ENCODE data around the gene DDX20.

GRCh38 chr1:111793923-111794322 lies 38.2 kb downstream of the DDX20 start:
- TF ChIP-seq CTCF (IDR thresholded peaks at IDR 0.05; ENCODE audit: low read length) (no peak), EZH2 (IDR thresholded peaks at IDR 0.05; ENCODE audit: borderline replicate concordance, low read length) (no peak)
